DMS153 treated with DMSO at 0.1 percent for 48 hours (cell line): Measurements from ENCODE around the gene LNX1.

Experiments
- DNase-seq: peaks from one replicate; lab custom pipeline; 2025; ENCODE audit not compliant: unreplicated experiment; lab: John Stamatoyannopoulos, UW

Gene LNX1

DNA sequence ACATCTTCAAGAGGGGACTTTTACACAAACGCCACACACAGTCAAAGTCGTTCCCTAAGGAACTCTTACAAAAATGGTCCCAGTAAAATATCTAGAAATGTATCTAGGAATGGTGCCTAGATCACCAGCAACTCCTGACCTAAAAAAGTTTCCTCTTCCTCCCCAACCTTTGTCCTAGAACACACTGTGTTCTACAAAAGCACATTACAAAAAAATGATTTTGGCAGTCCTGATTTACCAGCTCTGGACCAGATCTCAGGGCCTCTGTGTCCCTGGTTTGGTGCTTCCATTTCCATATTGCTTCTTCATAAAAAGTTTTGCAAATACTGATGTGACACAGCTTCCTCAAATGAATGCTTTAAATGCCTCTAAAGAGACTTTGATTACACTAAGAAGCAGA lies 55.0 kb downstream of the LNX1 start:
- DNase-seq: no peak

DNA sequence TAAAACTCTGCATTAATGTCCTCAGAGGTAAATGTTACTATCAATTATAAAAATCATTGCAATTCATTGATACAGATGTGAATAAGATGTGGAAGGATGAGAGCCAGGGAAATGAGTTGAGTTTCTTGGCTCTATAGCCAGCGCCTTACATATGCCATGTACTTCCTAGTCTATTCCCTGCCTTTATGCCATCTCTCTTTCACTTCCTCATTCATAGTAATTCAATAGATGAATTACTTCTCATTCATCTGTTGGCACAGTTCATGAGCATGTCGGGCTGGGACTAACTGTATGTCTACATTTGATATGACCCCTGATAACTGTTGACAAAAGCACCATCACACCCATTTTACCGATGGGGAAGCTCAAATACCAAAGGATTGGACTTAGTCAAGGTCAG lies 55.7 kb downstream of the LNX1 start:
- DNase-seq: no peak

DNA sequence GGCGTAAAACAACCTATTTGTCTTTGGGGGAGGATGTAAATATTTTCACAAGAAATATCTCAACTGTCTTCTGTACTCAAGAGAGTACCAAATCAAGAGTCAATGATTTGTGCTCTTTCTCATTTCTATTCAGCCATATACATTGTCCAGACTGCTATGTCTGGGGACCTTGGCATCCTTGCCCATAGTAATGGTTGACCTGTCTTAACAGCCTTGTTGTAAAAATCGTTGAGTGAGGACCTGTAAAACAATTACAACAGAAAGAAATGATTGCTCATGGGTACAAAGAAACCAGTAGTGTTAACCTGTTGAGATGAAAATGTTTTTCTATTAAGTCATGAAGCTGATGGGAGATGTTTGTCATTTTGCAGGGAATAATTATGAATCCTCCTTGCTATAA lies 56.6 kb downstream of the LNX1 start:
- DNase-seq: no peak

DNA sequence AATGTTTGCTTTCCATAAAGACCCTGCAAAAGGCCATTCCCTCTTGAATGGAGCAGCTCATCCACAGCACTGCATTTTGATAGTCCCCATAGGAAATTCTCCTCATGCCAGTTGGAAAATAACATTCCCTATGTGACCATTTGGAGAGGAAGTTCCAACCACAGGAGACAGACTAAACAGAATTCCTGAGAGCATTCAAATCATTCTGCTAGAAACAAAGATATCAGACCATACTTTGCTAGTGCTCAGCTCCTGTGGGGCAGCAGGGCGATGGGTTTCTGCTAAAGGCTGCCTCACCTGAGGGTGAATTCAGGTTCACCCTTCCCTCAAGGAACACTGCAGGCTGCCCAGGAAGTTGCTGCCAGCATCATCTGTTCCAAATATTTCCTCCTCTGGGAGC lies 58.8 kb downstream of the LNX1 start:
- DNase-seq: no peak

DNA sequence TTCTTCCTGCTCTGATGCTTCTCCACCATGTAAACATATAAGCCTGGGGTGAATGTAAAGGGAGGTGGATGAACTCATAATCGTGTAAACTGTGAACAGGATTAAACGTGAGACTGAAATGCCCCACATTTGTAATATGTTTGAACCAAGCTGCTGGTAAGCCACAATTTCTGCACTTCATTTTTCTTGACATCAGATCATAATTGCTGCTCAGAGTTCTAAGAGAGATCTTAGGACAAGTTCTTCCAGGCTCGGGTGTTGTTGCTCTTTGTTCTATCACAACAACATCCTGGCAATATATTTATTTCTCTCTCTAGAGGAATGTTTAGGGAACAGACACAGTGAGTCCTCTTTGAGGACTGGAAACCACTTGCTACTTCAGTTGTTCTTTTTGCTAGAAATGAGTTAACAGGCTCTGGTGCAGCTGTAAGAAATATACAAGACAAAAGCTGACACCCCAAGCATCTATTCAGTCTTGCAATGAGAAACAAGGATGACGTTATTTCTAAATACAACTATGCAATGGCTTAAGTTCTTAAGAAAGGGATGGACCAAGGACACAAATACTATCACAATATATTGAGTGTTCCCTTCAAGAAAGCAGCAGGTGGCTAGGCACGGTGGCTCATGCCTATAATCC lies 59.6 kb downstream of the LNX1 start:
- DNase-seq: no peak

DNA sequence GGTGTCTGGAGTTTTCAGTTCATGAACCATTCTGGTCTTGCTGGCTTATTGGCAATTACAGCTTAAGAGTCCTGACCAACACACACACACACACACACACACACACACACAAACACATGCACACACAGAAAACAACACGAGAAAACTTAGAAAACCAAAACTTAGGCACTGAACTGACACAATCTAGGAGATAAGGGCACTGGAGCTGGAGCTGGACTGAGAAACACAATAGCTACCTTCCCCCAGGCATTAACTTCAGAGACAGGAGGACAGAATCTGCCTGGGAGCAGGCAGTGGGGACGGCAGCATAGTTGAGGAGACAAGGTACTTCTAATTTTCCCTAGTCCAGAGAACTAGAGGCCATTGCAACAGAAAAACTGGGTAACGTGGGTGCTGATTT lies 62.3 kb downstream of the LNX1 start:
- DNase-seq: no peak

DNA sequence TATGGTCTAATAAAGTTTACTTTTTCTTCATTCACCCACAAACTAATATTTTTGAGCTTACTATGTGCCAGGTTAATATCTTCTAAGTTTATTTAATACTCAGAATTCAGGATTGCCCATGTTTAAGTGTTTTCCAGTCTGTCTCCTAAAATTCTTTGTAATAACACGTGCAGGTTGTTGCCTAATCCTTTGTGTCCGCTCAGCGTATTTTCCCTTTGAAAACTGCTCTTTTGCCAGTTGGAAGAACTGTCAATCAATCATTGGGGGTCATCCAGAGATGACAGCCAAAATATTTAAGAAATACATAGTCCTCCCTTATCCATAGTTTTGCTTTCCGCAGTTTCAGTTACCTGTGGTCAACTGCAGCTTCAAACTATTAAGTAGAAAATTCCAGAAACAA lies 63.4 kb downstream of the LNX1 start:
- DNase-seq: no peak

DNA sequence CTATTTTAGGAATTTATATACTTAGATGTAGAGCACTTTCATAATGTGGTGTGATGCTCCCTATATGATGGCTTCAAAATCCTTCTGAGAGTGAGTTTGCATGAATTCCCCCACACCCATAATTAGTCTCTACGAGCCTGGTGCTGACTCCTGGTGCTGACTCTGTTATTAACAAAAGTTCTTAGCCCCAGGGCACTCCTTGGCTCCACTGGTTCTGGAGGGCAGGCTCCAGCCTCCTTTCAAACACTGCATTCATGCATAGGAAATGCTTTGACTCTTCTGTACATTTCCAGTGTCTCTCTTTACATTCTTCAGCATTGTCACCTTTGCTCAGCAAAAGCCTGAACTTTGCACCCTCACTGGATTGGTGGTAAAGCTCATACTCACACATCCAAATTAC lies 64.0 kb downstream of the LNX1 start:
- DNase-seq: no peak

DNA sequence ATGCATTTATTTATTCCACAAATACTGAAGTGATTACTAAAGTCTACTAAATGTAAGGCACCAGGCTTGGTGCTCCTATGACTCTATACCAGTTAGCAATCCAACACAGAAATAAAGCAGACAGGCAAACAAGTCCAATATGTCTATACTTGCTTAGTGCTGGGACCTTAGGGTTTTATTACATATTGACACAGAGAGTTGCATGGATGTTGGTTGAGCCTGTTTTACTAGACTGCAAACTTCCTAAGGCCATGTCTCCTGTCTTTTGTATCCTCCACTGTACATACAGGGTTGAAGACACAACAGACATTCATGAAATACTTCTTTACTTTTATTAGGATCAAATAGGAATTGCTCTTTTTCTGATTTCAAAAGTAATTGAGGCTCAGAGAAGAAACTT lies 69.0 kb downstream of the LNX1 start:
- no peak for DNase-seq

DNA sequence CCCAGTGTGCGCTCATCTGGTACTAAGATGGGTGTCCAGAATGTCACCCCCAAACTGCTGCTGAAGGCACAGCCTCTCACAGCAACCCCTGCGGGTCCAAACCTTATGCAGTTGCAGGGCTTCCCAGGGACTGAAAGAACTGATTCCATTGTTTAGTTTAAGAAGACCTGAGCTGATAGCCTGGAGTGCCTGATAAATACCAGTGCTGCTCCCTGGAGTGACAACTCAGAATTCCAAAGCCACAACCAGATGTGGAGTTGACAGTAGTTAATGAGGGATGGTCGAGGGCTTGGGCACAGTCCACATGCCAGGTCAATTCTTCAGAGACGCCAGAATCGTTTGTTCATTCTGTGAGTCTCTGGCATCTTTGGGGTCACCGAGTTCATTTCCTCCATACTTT lies 71.2 kb downstream of the LNX1 start:
- DNase-seq: no peak

DNA sequence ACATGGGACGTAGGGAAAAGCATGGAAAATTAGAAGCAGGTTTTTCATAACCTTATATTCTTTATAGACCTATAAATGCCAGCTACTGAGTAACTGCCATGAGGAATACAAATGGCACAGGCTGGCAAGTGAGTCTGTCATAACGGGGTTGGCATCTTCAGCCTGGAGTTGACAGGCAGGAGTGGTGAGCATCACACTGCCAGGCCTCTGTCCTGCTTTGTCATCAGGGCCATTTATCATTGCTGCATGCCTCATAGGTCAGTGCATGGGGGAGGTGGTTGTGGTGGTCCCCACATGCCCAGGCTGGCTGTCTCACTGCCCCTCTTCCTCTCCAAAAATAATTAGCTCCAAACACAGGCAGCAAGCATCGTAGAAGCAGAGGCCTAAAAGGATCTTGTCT lies 72.5 kb downstream of the LNX1 start:
- no peak for DNase-seq

DNA sequence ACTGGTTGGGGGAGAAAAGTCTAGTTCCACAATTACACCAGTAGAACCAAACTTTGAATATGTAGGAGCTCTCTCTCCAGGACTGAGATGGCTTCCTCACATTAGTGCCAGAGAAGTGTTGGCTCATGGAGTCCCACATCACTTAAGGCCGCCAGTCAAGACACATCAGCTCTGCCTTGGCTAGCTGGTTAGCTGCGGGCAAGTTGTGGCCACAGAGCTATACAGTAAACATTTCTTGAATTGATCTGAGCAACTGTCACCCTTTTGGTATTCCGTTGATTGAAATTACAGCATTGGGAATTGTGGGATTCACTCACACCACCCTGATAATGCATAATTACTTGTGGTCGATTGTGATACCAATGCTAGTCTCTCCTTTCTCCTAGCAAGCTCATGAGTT lies 76.2 kb downstream of the LNX1 start:
- no peak for DNase-seq

DNA sequence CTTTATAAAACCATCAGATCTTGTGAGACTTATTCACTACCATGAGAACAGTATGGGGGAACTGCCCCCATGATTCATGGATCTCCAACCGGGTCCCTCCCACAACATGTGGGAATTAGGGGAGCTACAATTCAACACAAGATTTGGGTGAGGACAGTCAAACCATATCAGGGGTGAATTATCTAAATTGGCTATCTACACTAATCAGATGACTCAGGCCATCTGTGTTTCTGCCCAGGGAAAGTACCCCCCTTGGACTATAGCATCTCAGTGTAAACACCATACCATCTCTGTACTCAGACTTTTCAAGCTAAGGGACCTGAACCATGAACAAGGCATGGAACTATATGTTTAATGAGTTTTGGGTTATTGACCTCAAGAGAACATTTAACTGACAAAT lies 76.8 kb downstream of the LNX1 start:
- DNase-seq: no peak

DNA sequence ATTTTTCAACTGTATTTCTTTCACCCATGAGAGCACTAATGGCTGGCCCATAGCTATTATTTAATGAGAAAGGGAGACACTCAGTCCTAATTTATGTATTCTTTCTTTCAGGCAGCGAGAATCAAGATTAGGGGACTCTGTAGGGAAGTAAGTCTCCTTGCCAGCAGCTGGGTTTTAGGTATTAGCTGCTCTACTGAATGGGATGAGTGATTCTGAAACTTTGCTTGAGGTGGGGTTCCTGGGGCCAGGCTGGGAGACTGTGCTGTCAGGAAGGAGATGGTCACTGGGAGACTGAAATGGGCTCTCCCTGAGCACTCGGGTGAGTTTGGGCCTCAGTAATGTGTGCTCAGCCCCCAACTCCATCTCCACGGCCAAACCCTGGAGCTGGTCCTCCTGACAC lies 78.7 kb downstream of the LNX1 start:
- DNase-seq: no peak

DNA sequence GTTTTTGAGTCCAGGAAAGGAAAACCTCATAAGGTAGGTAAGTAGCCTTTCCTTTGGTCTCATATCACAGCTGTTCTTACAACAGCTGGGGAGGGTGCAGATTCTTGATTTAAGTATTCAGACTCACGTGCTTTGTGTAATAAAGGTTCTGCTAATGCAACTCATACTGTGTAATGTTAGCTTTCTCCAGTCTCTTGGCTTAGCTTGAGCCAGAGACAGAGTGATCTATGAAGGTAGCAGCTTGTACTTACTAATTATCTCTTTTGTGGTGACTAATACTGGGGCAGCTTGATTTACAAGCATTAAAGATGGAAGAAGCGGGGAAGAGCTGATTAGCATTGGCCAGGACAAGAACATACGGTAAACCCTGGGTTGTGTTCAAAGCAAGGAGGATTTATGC lies 80.3 kb downstream of the LNX1 start:
- DNase-seq: no peak

DNA sequence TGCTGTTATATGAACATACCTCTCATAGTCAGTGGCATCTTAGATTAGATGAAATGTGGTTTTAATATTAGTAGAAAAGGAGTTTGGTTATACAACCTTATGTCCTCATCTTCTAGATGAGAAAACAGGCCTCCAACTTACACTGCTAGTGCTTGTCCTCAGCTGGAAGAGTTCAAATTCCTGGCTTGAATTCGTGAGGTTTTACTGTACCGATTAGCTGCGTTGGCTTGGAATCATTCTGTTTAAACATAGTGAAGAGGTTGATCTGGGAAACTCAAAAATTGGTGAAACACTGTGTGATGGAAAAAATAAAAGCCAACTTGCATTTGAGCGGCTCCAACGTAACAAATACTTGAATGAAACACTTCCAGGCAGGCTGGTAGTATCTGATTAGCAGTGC lies 81.0 kb downstream of the LNX1 start:
- no peak for DNase-seq

DNA sequence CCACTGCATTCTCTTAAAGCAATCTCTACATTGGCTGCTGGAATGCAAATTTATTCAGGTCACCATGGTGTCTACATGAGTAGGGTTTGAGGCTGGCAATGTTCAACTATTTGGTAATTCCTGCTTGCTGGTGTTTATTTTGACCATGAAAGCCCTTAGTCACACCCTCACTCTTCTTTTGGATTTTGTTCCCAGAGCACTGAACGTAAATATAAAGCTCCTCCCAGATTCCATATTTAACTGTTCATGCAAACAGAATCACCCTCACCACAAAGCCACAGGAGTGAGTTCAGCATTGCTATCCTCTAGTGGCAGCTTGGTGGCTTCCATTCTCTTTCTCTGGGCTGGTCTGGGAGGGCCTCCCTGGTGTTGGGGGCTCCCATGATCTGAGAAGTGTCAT lies 82.8 kb downstream of the LNX1 start:
- DNase-seq: no peak

DNA sequence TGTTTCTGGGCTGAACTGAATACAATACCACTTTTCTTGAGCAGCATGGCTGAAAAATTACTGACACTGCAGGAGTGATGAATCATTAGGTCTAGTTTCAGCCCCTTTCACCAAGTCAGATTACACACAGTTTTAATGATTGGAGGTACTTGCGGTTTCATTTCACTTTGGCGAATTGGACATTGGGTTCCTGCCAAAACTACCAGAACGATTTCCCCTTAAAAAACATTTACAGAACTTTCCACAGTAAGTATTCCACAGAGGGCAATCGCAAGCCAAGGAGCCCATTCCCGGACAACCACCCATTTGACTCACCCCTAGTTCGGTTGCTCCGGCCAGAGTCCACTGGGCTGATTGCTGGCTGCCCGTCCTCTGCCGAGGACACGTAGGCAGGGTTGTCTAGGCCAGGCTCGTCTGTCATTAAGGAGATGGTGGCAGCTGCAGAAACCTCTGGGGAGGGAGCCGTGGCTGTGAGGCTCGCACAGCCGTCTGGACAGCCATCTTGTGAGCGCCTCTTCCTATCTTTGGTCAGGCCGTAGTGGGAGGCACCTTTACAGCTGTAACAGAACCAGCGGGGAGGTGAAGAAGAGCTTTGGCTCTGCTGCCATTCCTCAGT lies 83.5 kb downstream of the LNX1 start:
- DNase-seq: no peak

DNA sequence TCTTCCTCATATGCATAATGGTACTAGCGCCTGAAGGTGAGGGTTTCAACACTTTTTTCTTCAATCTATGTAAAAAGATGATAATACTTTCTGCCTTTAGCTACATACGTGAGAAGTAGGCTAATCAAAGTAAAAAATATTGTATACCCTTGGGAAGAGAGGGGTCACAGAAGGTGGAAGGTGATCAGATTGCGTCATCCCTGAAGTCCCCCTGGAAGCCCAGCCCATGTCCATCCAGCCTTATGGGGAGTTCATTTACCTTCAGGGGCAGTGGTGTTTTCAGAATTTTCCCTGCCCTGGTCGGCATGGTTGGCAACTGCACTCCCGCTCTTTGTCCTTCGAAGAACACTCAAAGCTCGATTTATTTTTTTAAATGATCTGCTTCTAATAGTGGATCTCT lies 84.2 kb downstream of the LNX1 start:
- no peak for DNase-seq

DNA sequence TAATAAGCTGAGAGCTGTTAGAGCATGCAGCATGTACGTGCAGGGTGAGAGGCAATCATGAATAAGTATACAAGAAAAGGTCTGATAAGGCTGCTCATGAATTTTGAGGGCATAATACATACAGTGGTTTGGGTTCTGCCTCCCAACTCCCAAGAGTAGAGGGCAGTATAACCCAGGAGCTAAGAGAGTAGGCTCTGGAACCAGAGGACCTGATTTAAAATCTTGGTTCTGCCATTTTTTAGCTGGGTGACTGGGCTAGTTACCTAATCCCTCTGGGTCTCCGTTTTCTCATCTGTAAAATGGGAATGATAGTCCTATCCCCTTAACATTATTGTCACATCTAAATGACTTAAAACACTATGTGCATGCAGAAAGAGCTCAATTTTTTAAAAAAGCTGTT lies 85.3 kb downstream of the LNX1 start:
- no peak for DNase-seq

DNA sequence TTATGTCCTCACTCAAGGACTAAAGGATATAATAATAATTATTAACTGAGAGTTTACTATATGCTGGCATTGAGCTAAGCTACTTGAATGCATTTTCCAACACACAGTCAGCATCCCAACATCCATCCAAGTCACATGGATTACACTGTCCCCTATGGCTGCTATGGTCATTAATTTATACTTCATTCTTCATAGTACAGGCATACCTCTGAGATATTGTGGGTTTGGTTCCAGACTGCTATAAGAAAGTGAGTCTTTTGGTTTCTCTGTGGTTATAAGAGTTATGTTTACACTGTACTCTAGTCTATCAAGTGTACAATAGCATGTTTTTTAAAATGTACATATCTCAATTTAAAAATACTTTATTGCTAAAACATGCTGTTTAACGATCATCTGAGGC lies 89.2 kb downstream of the LNX1 start:
- no peak for DNase-seq

DNA sequence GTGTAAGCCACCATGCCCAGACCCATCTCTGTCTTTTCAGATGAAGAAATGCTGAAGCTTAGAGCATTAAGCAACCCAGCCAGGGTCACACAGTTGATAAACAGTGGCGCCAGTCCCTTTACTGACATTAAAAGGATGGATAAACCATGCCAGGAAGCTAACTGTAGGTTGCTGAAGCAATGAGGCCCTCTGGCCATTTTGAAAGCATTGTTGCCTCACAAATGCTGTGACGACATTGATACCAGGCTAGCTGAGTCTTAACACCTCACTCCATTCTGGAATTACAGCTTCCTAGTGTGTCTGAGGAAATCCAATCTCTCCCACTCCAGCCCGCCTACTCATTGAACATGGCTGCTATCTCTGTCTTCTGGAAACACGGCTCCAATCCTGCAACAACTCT lies 89.7 kb downstream of the LNX1 start:
- DNase-seq: no peak

DNA sequence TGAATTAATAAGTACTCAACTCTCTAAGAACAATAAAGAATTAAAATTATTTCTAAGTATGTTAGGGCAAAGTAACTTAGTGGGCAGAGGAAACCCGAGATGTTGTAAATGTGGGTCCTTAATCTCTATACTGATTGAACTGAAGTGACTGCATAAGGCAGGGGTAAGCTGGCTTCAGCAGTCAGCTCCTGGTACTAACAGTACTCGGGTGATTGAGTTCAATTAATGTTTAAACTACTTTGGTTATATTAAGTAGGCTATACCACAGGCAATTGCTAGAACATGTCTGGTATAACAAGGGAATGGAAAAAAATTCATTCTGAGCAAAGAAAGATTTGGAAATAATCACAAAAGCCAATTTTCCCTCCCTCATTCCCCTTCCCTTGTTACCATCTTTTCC lies 90.7 kb downstream of the LNX1 start:
- no peak for DNase-seq
